Neural progenitor cell (in vitro differentiated cells): ENCODE measurements around the gene CSF3R.

Experiments
- CTCF ChIP-seq: fragments of 200-600 bp; sonication (generic); IDR thresholded peaks from 2 replicates; pipeline ENCODE4 v1.5.1; 2017; ENCODE audit warnings: antibody characterized with exemption, mild to moderate bottlenecking
- EZH2 ChIP-seq: fragments of 200-600 bp; sonication (generic); IDR thresholded peaks from 2 replicates; pipeline ENCODE4 v1.6.1; 2017; ENCODE audit warnings: antibody characterized with exemption, mild to moderate bottlenecking, moderate library complexity

- TF ChIP-seq CTCF (no peak), EZH2 (no peak)
Observed at GRCh38 chr1:36440646-36441045, 42.1 kb downstream of the CSF3R start.
